ENCODE measurements around the gene ACTBL2.

DNA sequence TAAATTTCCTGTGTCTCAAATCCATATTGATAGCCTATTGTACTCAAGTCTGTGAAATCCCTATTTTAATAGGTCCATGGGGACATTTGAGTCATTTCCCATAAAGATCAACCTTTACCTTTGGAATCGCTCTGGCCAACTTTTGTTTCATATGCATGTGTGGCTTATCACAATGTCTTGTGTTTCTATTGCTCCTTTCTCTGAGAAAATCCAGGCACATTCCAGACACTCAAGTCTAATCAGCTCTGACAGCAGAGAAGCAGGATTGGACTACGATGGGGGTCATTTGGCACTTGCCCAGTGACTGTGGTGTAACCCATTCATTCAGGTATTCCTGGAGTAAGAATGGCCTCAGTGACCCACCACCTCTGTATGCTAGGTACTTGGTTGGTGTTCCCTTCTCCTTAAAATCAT is 48.4 kb downstream of the ACTBL2 start:
- TF ChIP-seq, protein P1, sequence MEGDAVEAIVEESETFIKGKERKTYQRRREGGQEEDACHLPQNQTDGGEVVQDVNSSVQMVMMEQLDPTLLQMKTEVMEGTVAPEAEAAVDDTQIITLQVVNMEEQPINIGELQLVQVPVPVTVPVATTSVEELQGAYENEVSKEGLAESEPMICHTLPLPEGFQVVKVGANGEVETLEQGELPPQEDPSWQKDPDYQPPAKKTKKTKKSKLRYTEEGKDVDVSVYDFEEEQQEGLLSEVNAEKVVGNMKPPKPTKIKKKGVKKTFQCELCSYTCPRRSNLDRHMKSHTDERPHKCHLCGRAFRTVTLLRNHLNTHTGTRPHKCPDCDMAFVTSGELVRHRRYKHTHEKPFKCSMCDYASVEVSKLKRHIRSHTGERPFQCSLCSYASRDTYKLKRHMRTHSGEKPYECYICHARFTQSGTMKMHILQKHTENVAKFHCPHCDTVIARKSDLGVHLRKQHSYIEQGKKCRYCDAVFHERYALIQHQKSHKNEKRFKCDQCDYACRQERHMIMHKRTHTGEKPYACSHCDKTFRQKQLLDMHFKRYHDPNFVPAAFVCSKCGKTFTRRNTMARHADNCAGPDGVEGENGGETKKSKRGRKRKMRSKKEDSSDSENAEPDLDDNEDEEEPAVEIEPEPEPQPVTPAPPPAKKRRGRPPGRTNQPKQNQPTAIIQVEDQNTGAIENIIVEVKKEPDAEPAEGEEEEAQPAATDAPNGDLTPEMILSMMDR (IDR thresholded peaks at IDR 0.05): no peak
- TF ChIP-seq RCOR1 (IDR thresholded peaks at IDR 0.05; ENCODE audit: low read depth, low read length) (no peak), CEBPB (IDR thresholded peaks at IDR 0.05) (no peak), POLR2AphosphoS2 (conservative IDR thresholded peaks at IDR 0.05; ENCODE audit: low read length) (no peak)
- TF ChIP-seq, protein P2, sequence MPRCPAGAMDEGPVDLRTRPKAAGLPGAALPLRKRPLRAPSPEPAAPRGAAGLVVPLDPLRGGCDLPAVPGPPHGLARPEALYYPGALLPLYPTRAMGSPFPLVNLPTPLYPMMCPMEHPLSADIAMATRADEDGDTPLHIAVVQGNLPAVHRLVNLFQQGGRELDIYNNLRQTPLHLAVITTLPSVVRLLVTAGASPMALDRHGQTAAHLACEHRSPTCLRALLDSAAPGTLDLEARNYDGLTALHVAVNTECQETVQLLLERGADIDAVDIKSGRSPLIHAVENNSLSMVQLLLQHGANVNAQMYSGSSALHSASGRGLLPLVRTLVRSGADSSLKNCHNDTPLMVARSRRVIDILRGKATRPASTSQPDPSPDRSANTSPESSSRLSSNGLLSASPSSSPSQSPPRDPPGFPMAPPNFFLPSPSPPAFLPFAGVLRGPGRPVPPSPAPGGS (IDR thresholded peaks at IDR 0.05): no peak

Data from A549 (cell line).